ENCODE measurements around the gene RAD51B.
"Not testable (repeated sequence)": the region's sequence is repeated elsewhere in the genome, so short reads cannot be mapped to it uniquely, and the experiment has no call there.

RAD51B gene

DNA sequence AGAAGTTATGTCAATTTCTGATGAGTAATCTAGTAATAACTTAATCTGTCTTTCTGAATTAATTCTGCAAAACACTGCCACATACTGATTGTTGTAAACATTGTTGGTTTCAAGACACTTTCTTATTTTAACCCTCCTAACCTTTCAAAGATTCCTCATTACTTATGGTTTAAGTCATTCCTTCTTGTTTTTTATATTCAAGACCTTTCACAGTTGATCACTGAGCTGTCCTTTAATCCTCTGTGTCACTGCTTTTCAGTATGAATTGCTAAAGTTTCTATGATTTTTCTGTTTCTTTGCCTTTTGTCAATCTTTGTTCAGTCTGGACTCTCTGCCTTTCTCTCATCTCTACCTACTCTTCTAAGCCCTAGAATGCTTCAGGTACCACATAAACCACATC is 164.7 kb downstream of the RAD51B start:
- DNase-seq (ENCODE audit: low read depth) = no peak

DNA sequence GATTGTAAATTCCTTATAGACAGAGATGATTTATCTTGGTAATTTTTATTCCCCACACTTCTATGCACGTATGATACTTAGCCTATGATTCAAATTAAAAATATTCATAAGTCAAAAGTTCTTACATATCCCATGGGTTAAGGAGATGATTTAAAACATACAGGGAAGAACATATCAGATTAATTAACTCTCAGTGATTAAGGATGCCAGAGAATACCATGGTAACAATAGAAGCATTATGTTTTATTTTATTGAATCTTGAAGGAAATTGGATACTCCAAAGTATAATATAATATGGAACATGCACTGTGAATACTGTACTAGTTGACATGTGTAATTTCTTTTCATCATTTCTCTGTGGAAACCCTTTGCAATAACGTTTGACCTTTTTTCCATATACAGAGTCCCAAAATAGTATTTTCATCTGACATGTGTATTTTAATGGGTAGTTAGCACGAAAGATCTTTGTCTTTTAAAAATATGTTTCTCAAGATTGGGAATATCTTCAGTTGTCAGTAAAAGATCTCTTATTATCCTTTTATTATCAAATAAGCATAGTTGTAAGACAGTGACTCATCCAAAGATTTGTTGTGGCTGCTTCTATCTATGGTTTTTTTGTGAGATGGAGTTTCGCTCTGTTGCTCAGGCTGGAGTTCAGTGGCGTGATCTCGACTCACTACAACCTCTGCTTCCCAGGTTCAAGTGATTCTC is 166.7 kb downstream of the RAD51B start:
- no peak for DNase-seq (ENCODE audit: low read depth)

DNA sequence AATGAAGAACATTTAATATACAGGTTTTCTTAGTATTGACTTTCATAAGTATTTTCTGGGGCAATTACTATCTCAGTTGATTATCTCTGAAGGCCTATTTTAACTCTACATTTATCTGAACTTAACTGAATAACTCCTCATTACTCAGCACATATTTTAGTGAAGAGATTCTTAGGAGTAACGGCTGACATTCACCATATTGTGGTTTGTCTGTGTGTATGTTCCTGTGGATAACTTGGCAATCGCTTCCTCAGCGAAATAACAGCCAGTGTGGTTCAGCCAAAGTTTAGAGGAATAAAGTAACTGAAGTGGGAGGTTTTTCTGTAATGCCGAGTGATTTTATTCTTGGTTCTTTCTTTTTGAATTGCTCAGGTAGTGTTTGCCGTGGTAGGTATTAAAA is 168.0 kb downstream of the RAD51B start:
- DNase-seq (ENCODE audit: low read depth) = no peak

DNA sequence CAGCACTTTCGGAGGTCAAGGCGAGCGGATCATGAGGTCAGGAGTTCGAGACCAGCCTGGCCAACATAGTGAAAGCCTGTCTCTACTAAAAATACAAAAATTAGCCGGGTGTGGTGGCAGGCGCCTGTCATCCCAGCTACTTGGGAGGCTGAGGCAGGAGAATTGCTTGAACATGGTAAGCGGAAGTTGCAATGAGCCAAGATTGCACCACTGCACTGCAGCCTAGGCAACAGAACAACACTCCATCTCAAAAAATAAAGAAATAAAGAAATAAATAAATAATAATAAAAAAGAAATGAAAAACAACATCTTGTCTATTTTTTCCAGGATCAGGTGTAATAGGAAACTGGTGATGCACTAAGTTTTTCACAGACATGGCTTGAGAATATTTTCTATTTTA is 168.6 kb downstream of the RAD51B start:
- not testable (repeated sequence) for DNase-seq (ENCODE audit: low read depth)

DNA sequence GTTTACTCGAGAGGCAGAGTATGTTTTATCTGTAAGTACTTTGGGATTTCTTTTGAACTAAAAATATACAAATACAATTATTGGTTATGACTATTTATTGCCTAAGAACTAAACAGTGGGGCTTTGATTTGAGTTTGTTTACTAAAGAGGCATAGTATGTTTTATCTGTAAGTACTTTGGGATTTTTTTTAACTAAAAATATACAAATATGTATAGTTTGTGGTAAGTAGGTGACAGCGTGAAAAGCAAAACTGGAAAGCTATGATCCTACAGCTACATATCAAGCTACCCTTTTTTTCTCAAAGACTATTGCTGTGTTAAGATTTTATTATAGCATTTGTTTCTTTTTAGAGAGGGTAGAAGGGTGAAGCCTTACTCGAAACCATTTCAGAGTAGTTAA is 171.0 kb downstream of the RAD51B start:
- DNase-seq (ENCODE audit: low read depth) = no peak

DNA sequence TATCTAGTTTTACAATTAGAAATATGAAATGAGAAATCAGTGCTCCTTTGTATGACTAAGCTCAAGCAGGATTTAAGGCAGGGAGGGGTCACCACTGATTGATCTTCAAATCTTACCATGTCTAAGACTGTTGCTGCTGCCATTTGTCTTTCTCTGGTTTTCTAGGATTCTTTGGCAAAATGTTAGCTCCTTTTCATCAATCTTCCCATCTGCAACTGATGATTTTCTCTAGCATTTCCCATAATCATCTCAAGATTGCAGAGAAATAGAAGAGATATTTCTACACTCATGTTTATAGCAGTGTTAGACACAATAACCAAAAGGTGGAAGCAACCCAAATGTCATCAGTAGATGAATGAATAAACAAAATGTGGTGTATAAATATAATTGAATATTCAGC is 175.0 kb downstream of the RAD51B start:
- no peak for DNase-seq (ENCODE audit: low read depth)

DNA sequence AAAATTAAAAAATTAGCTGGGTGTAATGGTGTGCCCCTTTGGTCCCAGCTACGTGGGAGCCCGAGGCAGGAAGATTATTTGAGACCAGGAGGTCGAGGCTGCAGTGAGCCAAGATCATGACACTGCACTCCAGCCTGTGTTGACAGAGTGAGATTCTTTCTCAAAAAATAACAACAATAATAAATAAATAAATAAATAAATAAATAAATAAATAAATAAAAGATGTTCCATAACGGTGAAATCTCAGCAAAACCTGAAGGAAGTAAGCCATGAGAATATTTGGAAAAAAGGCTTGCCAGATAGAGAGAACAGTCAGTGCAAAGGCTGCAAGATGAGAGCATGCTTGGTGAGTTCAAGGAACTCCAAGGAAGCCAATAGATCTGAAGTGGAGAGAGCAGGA is 176.7 kb downstream of the RAD51B start:
- no peak for DNase-seq (ENCODE audit: low read depth)

DNA sequence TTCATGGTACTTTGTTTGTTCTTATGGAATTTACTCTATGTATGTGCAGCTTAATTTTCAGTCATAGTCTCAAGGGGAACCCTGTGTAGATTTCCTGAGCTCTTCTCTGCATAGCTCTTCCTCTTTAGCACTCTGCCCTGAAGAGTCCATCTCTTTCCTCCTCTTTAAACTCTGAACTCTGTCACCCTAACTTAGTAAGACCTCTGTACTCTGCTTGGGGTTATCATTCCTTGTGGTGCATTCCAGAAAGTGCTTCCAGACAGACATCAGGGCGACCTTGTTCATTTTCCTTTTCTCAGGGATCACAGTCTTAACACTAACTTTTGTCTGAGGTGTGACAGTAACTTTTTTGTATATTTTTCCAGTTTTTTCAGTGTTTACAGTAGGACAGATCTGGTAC is 179.3 kb downstream of the RAD51B start:
- no peak for DNase-seq (ENCODE audit: low read depth)

DNA sequence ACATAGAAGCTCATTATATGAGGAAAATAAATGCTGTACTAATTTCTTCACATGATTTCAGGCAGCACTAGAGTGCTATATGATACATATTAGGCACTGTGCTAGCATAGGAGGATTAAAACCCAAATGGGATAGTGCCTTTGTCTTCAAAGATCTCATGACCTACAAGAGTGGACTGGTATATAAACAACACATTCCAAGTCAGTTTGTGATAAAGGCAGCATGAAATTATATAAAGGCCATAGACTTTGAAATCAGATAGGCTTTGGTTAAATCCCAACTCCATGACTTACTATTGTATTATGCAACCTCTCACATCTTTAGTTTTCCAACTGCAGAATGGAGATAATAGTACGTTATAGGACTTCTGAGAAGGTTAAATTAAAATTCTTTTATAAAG is 179.7 kb downstream of the RAD51B start:
- no peak for DNase-seq (ENCODE audit: low read depth)

DNA sequence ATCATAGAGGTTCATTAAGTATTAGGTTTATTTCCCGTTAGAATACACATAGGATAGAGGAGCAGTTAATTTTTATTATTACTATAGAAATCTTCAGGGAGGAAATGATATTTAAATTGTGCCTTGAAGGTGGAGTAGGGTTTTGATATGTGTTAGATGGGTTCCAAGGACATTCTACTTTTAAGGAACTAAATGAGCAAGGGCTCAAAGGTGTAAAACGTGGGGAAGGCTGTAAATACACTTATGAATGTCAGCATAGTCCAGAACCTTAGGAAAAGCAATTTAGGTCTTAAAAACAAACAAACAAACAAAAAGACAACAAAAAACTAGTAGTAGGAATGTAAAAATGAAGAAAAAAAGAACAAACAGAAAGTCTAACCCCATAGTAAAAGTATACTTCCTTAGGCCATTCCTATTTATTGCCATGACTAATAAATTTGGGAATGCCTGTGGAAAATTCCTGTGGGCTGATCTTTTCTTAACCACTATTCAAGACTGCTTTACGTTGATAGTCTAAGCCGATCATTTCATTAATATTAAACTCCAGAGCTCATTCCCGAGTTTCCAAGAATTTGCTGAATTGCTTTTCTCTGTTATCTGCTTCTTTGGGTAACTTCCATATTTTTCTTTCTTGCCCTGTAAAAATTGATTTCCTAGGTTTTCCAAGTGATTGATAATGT is 180.3 kb downstream of the RAD51B start:
- DNase-seq (ENCODE audit: low read depth) = peak; percentile 50

DNA sequence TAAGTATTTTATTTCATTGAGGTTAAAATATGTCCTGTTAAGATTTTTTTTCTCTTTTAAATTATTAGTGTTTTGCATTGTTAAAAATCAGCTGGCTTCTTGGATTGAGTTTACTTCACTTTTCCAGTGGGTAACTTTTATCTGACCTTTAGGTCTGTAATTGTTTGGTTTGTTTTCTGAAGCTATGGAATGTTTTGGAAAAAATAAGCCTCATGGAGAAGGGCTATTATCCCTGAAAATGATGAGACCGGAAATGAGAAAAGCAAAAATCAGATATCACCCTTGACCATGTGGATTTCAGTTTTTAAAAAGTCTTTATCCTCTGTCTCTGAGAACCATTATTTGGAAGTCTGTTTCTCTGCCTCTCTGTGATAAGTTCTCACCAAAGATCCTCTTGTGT is 180.9 kb downstream of the RAD51B start:
- no peak for DNase-seq (ENCODE audit: low read depth)

DNA sequence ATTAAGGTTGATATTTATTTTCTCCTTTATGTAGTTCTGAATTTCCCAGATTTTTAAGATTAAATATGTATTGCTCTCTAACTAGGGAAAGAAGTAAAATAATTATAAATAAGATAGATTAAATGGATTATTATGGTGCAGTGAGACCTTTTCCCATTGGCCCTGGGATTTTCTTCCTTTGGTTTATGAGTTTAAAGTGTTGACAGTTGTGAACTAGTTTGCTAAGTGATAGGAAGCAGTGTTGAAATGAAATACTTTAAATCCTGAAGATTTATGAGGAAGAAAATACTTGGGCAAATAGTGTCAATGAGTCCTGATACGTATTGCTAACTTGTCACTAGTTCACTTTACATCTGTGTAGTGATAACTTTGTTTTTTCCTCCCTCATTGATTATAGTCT is 188.9 kb downstream of the RAD51B start:
- no peak for DNase-seq (ENCODE audit: low read depth)

DNA sequence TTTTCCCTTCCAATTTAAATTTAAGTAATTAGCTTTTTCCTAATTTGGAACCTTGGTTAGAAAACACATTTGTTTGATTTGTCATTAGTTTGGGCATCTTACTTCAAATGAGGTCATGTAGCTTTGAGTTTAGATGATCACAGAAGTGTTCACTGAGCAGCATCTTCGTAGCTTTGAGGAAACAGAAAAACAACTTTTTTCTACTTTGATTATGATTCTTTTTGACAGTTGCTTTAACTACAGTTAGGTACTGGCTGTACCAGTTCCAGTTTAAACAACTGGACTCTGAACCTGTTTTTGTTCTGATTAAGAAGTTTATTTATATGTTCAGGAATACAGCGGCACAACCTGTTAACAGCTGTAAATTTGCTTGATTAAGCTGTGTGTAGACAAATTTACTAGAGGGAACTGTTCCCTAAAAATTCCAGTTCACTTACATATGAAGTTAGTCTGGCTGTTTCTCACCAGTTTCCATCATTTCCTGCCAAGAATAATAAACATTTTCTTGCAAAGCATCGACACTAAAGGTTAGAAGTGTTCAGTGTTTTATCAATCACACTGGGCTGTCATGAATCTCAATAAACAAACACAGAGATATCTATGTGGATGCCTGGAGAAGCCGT is 191.9 kb downstream of the RAD51B start:
- no peak for DNase-seq (ENCODE audit: low read depth)

DNA sequence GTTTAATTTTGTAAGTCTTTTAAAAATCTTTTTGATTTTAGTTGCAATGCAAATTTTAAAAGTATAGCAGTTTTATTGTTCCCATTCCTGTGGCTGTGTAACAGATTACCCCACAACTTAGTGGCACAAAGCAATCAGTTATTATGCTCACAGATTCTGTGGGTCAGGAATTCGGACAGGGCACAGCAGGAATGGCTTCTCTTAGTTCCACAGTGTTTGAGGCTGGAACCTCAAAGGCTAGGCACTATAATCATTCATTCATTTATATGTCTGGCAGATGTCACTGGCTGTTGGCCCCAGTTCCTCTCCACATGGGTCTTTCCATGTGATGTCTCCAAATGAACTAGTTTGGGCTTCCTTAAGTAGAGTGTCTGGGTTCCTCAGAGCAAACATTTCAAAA is 193.3 kb downstream of the RAD51B start:
- no peak for DNase-seq (ENCODE audit: low read depth)

DNA sequence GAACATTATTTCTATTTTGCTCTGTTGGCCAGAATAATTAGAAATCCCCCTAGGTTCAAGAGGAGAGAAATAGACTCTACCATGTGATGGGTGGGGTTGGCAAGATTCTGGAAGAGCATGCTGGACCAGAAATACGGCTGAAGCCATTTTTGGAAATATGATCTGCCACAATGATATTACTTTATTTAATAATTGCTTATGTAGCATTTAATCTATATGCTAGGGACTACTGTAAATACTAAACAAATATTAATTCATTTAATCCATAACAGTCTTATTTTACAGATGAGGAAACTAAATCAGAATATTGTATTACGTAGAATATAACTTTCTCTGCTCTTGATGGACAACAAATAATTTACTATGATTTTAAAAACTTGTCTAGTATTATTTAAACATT is 193.7 kb downstream of the RAD51B start:
- no peak for DNase-seq (ENCODE audit: low read depth)

DNA sequence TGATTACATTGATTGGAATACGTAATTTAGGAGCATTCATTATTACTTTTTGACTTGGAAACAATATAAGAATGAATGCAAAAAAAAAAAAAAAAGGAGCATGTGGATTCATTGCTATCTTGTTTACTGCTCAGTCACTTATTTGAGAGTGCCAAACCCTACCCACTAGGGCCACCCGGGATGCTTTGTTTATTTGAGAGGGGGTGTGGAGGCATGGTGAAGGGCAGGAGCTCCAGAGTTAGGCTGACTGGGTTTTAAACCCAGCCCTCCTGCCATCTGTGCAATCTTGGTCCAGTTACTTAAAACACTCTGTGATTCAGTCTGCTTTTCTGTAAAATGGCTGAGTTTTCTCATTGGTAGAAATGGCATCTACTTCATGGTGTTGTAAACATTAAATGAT is 195.2 kb downstream of the RAD51B start:
- no peak for DNase-seq (ENCODE audit: low read depth)

DNA sequence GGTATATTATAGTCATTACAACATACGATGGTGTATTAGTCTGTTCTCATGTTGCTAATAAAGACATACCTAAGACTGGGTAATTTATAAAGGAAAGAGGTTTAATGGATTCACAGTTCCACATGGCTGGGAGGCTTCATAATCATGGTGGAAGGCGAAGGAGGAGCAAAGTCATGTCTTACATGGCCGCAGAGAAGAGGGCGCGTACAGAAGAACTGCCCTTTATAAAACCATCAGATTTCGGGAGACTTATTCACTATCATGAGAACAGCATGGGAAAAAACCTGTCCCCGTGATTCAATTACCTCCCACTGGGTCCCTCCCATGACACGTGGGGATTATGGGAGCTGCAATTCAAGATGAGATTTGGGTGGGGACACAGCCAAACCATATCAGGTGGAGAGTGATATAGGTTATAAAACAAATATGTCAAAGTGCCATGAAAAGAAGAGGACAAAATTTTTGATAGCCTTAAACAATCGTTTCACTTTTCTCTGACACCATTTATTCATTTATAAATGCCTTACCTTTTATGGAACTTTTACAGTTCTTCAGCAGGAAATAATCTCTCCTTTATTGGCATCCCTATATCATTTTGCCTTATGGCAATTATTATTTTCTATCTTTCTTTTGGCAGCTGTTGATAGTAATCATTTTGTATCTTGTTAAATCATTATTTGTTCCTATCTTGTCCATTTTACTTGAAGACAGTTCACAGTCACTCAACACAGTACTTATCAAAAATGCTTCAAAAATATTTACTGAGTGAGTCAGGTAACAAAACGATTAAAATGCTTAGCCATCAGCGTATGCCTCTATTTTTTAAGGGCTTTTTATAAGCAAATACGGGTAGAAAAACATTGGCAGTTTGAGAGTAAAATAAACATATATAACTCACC is 196.0 kb downstream of the RAD51B start:
- no peak for DNase-seq (ENCODE audit: low read depth)

DNA sequence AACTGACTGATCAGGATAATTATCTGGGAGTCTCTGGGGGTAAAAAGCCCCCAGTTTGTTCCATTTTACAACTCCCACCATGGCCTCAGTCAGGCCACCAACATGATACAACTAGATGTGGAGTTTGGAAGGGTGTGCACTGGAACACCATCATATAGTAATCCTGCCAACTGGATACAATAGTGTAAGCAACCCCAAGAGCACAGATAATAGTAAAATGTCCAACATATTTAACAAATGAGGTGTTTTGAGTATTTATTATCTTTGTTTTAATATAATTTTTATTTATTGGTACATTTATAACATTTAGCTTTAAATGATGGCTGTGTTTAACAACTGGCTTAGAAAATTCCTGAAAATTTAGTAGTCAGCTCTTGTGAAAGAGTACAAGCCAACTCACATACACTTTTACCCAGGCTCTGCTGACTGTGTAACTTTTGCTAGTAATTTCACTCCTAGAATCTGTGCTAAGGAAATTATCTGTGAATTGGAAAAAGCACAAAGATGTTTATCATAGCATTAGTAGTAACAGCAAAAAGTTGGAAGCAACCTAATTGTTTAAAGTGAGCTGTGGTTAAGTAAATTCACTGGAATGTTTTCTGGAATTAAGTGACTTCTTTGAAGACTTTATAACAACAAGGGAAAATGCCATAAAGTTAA is 196.8 kb downstream of the RAD51B start:
- DNase-seq (ENCODE audit: low read depth) = no peak

DNA sequence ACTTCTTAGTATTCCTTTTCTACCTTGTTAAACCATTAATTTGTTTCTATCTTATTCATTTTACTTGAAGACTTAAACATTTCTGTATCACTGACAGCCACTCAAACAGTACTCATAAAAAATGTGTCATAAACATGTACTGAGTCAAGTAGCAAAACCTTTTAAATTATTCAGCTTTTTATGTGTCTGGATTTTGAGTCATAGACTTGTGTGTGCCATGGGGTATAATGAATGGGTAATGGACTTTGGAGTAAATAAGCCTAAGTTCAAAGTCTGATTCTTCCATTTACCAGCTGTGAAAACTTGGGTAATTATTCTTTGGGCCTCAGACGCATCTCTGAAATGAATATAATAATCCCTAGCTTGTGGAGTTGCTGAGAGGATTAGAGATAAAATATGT is 199.0 kb downstream of the RAD51B start:
- DNase-seq (ENCODE audit: low read depth) = no peak

DNA sequence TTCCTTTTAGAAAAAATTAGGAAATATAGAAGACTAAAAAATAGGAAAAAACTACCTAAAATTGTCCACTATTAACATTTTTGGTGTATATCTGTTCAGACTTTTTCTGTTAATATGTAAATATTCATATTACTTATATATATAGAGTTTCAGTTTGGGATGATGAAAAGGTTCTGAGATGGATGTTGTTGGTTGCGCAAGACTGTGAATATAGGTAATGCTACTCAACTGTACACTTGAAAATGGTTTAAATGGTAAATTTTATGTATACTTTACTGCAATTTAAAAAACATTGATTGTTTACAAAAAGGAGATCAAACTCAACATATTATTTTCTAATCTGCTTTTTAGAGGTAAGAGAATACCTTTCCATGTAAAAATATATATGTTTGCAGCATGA is 200.9 kb downstream of the RAD51B start:
- DNase-seq (ENCODE audit: low read depth) = no peak

DNA sequence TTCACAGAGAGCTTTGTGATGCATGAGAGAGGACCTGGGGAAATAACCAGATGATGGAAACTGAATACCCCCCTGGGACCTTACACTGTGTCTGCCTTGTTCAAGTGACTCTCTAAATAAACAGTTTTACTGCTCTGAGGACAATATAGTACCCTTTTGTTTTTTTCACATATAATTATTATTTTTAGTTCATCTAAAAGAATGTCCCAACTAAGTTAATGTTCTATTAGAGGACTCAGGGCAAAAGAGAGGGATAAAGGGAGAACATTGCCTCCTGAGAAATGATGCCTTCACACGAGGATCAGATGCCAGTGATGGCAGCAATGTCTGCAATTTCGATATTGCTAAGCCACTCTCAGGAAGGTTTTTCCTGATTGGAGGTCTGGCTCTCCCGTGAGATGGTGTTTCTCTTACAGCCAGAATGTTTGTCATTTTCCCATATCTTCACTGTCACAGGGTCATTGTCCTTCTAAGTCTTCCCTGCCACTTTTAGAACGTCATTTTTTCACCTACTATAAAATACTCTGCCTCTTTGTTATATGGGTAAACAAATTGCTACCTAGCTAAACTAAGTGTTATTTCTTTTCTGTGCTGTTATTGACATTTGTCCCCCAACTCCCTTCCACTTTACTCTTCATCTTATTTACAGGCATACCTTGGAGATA is 201.6 kb downstream of the RAD51B start:
- DNase-seq (ENCODE audit: low read depth) = no peak

Data from HS-5 (cell line).